Endothelial cell of umbilical vein (primary cell): ENCODE data around the gene SCAMP2. TPM values are rescaled to one million over a fixed set of nuclear protein-coding genes. Genes with fewer than 3 reads are reported as not detected.

ENCODE experiments used
- BruUV-seq: library from RNA; stranded (reverse); fragments of 400-500 nt; replicated peaks from 2 replicates; lab custom pipeline; 2021; lab: Mats Ljungman, UMichigan
- CTCF ChIA-PET: fragments of 300-600, 350-600 bp; sonication (Branson Sonifier 250); formaldehyde crosslinking; loops from one replicate; lab custom pipeline; 2021; ENCODE audit warnings: antibody characterized with exemption, inconsistent platforms; lab: Charles Lee
- POLR2A ChIA-PET: fragments of 300-600, 350-600 bp; sonication (Branson Sonifier 250); formaldehyde crosslinking; loops from one replicate; lab custom pipeline; 2021; ENCODE audit warnings: antibody characterized with exemption, inconsistent platforms; lab: Charles Lee
- DNase-seq: peaks from one replicate; pipeline ENCODE4 v3.0.0-alpha.2; 2011; ENCODE audit warnings: low read depth, low spot score
- FAIRE-seq: peaks from 2 replicates; lab custom pipeline; 2011; peaks lifted over from hg19 to GRCh38; lab: Jason Lieb, UNC
- H2AFZ ChIP-seq: 2 replicates; pipeline ENCODE4 v1.6.0; 2012; ENCODE audit warnings: low read depth, low read length, control low read depth, inconsistent platforms
- H3K27ac ChIP-seq: 2 replicates; pipeline ENCODE4 v1.5.1; 2011; ENCODE audit warnings: low read depth, mild to moderate bottlenecking, control low read depth, low read length, moderate library complexity; ENCODE audit not compliant: insufficient read depth
- H3K27me3 ChIP-seq, 2 experiments: 2 replicates each; pipeline versions ENCODE4 v1.6.0 to v1.6.1; 2011; ENCODE audit warnings: low read length in 2 of 2, mixed read lengths in 1 of 2; ENCODE audit not compliant: control insufficient read depth in 2 of 2, insufficient read depth in 2 of 2
- H3K36me3 ChIP-seq, 2 experiments: 2 replicates in 1 of 2; 3 replicates in 1 of 2; pipeline ENCODE4 v1.5.1; 2011; ENCODE audit warnings: low read length in 2 of 2, mild to moderate bottlenecking in 1 of 2, moderate library complexity in 1 of 2; ENCODE audit not compliant: control insufficient read depth in 2 of 2, insufficient read depth in 2 of 2; ENCODE audit errors: extremely low read depth in 1 of 2
- H3K4me1 ChIP-seq: 3 replicates; pipeline ENCODE4 v1.5.1; 2011; ENCODE audit warnings: mild to moderate bottlenecking, low read length; ENCODE audit not compliant: control insufficient read depth, insufficient read depth; ENCODE audit errors: extremely low read depth
- H3K4me2 ChIP-seq: 2 replicates; pipeline ENCODE4 v1.6.1; 2011; ENCODE audit warnings: low read length, control low read depth, mixed read lengths; ENCODE audit not compliant: insufficient read depth
- H3K4me3 ChIP-seq, 3 experiments: fragments of 200-600 bp in 1 of 3; sonication (generic), shearing (Covaris generic) in 1 of 3; replicated peaks in 1 of 3; 2 replicates each; pipeline ENCODE4 v1.5.1; 2011 to 2016; ENCODE audit warnings: control low read depth in 3 of 3, low read length in 3 of 3, mild to moderate bottlenecking in 2 of 3, inconsistent platforms in 1 of 3, low read depth in 1 of 3, moderate library complexity in 1 of 3; ENCODE audit not compliant: insufficient read depth in 1 of 3
- H3K79me2 ChIP-seq: 2 replicates; pipeline ENCODE4 v1.6.0; 2012; ENCODE audit warnings: low read length, inconsistent platforms; ENCODE audit not compliant: control insufficient read depth, insufficient read depth
- H3K9ac ChIP-seq: replicated peaks from 2 replicates; pipeline ENCODE3; 2011; ENCODE audit warnings: low read length, control low read depth; ENCODE audit not compliant: insufficient read depth; ENCODE audit errors: extremely low read depth
- H3K9me1 ChIP-seq: replicated peaks from 3 replicates; pipeline ENCODE4 v1.6.0; 2011; ENCODE audit warnings: mild to moderate bottlenecking, low read length; ENCODE audit not compliant: control insufficient read depth, insufficient read depth; ENCODE audit errors: extremely low read depth
- H3K9me3 ChIP-seq: replicated peaks from 2 replicates; pipeline ENCODE4 v1.5.1; 2012; ENCODE audit warnings: low read length, inconsistent platforms; ENCODE audit not compliant: control insufficient read depth, insufficient read depth
- H4K20me1 ChIP-seq: replicated peaks from 2 replicates; pipeline ENCODE3; 2011; ENCODE audit warnings: mild to moderate bottlenecking, low read length; ENCODE audit not compliant: control insufficient read depth, insufficient read depth; ENCODE audit errors: extremely low read depth
- CTCF ChIP-seq, 2 donors: IDR thresholded peaks; 1 replicate in 1 of 2; 2 replicates in 1 of 2; pipeline ENCODE4 v1.5.1; 2011; ENCODE audit warnings: low read length in 2 of 2, mild to moderate bottlenecking in 2 of 2, moderate library complexity in 2 of 2, control low read depth in 1 of 2, inconsistent platforms in 1 of 2, low read depth in 1 of 2; ENCODE audit not compliant: insufficient read depth in 1 of 2; ENCODE audit errors: extremely low read depth in 1 of 2
- EZH2 ChIP-seq: IDR thresholded peaks from 2 replicates; pipeline ENCODE4 v1.6.1; 2012; ENCODE audit warnings: borderline replicate concordance, low read depth, mild to moderate bottlenecking, moderate library complexity, low read length, inconsistent platforms; ENCODE audit not compliant: severe bottlenecking
- FOS ChIP-seq: IDR thresholded peaks from 2 replicates; pipeline ENCODE4 v1.6.1; 2011; ENCODE audit warnings: mild to moderate bottlenecking, low read length, moderate library complexity, borderline replicate concordance; ENCODE audit not compliant: insufficient read depth
- GATA2 ChIP-seq: IDR thresholded peaks from 2 replicates; pipeline ENCODE4 v1.7.0; 2011; ENCODE audit warnings: low read depth, mild to moderate bottlenecking, moderate library complexity, mixed read lengths, low read length; ENCODE audit not compliant: insufficient read length, insufficient read depth
- JUN ChIP-seq: IDR thresholded peaks from 2 replicates; pipeline ENCODE4 v1.6.1; 2011; ENCODE audit warnings: borderline replicate concordance, low read depth; ENCODE audit not compliant: insufficient read length, insufficient read depth
- MAX ChIP-seq: IDR thresholded peaks from 2 replicates; pipeline ENCODE4 v1.6.1; 2011; ENCODE audit not compliant: insufficient read depth, insufficient read length
- MYC ChIP-seq: IDR thresholded peaks from one replicate; pipeline ENCODE4 v1.6.1; 2011; ENCODE audit warnings: mild to moderate bottlenecking, low read depth, low read length
- POLR2A ChIP-seq: IDR thresholded peaks from 2 replicates; pipeline ENCODE4 v1.6.1; 2012; ENCODE audit warnings: low read depth, mild to moderate bottlenecking, control low read depth, low read length
- POLR2AphosphoS5 ChIP-seq: IDR thresholded peaks from 2 replicates; pipeline ENCODE4 v1.6.1; 2012; ENCODE audit warnings: low read depth, mild to moderate bottlenecking, control low read depth, low read length, moderate library complexity; ENCODE audit not compliant: insufficient read depth
- dilution Hi-C: fragments of 300-500 bp; cut with MboI; formaldehyde crosslinking; loops from one replicate; pipeline ENCODE4 v1.15.0; 2019; ENCODE audit warnings: low sequenced_read_pairs; ENCODE audit not compliant: extremely low pct_ligation_motif_present
- intact Hi-C: fragments of 100-400 bp; cut with micrococcal nuclease; formaldehyde crosslinking; loops from one replicate; pipeline ENCODE4 v1.10.0; 2022
- polyA plus RNA-seq, 4 experiments: library from polyadenylated mRNA; depleted of rRNA in 3 of 4; stranded (reverse) in 3 of 4; unstranded in 1 of 4; fragments of >200 nt; gene quantifications; 2 replicates each; pipeline versions ENCODE4 v1.2.1 to v1.2.3, GENCODE V29; 2011 to 2012; ENCODE audit warnings: missing spikeins in 1 of 4
- total RNA-seq: library from RNA; stranded (reverse); gene quantifications from 2 replicates; pipeline ENCODE4 v1.2.3, GENCODE V29; 2021

The SCAMP2 gene
- total and polyA plus RNA-seq, 2 donors (not counting 3 experiments of a cell fraction or from before 2014, with no cell fraction given) = 67.3 to 256 TPM

- Histone ChIP-seq H4K20me1 (no peaks in the 10 kb centered on the region), H3K4me1 (no peaks in the 10 kb centered on the region), H3K4me3 (no peak overlapping the region), H3K27me3 (no peaks in the 10 kb centered on the region), H3K27ac (no peak overlapping the region), H3K9ac (no peak overlapping the region), H3K9me1 (no peaks in the 10 kb centered on the region), H3K4me2 (no peak overlapping the region), H3K36me3 (peaks cover 13 to 26% of the 10 kb centered on the region in 2 experiments), H3K9me3 (no peaks in the 10 kb centered on the region), H2AFZ (no peak overlapping the region), H3K79me2 (no peaks in the 10 kb centered on the region)
- FAIRE-seq (no peak), DNase-seq (no peak)
- intact Hi-C loops (no loop called here), dilution Hi-C loops (no loop called here)
- BruUV-seq = no TSS peak
- TF ChIP-seq CTCF (IDR thresholded peaks at IDR 0.05; ENCODE audit: extremely low read depth in 1 of 2, insufficient read depth in 1 of 2, low read depth in 1 of 2, low read length in 2 of 2) (no peak), POLR2AphosphoS5 (no peak), FOS (no peak), POLR2A (no peak), MYC (no peak), JUN (no peak), MAX (no peak), EZH2 (no peak), GATA2 (no peak)
- POLR2A ChIA-PET = no interaction called here
- CTCF ChIA-PET = interaction anchor here (1.4 to 2.0 kb wide), 4 partner anchors 9 to 127 kb away, joined by 3 to 6 read pairs (median 5); partner anchors contain the start of gene FAM219B
Observed at GRCh38 chr15:74897300-74897701, 24.1 kb upstream of the SCAMP2 start.
